DND-41 (cell line): Measurements from ENCODE around the gene RABGAP1L.
"Not testable (repeated sequence)": the region's sequence is repeated elsewhere in the genome, so short reads cannot be mapped to it uniquely, and the experiment has no call there.

ENCODE experiments used
- EZH2 ChIP-seq: IDR thresholded peaks from 3 replicates; pipeline ENCODE4 v1.6.1; 2012; ENCODE audit warnings: borderline replicate concordance, low read depth, mild to moderate bottlenecking, moderate library complexity, low read length, inconsistent platforms; ENCODE audit not compliant: severe bottlenecking
- TF ChIP-seq, protein P1 (sequence below): IDR thresholded peaks from 2 replicates; pipeline ENCODE4 v1.5.1; 2012; ENCODE audit warnings: borderline replicate concordance, low read length, moderate library complexity, mild to moderate bottlenecking; ENCODE audit not compliant: poor library complexity, severe bottlenecking; ENCODE audit errors: extremely low read depth

- TF ChIP-seq EZH2 = not testable (repeated sequence)
- TF ChIP-seq, protein P1, sequence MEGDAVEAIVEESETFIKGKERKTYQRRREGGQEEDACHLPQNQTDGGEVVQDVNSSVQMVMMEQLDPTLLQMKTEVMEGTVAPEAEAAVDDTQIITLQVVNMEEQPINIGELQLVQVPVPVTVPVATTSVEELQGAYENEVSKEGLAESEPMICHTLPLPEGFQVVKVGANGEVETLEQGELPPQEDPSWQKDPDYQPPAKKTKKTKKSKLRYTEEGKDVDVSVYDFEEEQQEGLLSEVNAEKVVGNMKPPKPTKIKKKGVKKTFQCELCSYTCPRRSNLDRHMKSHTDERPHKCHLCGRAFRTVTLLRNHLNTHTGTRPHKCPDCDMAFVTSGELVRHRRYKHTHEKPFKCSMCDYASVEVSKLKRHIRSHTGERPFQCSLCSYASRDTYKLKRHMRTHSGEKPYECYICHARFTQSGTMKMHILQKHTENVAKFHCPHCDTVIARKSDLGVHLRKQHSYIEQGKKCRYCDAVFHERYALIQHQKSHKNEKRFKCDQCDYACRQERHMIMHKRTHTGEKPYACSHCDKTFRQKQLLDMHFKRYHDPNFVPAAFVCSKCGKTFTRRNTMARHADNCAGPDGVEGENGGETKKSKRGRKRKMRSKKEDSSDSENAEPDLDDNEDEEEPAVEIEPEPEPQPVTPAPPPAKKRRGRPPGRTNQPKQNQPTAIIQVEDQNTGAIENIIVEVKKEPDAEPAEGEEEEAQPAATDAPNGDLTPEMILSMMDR = not testable (repeated sequence)
Measured at GRCh38 chr1:174122318-174122717, 37.0 kb upstream of the RABGAP1L start.
